HCT116 (cell line): ENCODE data around the gene ANKRD22.
A peak's percentile ranks its signal among the peaks of the same experiment; 100 is the strongest.

Experiments used
- EZH2 ChIP-seq: fragments of 200-600 bp; sonication (generic); IDR thresholded peaks from 2 replicates; pipeline ENCODE4 v1.6.1; 2017; ENCODE audit warnings: antibody characterized with exemption, mixed run types
- EZH2phosphoT487 ChIP-seq: fragments of 200-600 bp; IDR thresholded peaks from 2 replicates; pipeline ENCODE4 v1.6.1; 2018; ENCODE audit warnings: antibody characterized with exemption, borderline replicate concordance
- JUND ChIP-seq: IDR thresholded peaks from 2 replicates; pipeline ENCODE4 v1.6.1; 2012
- POLR2A ChIP-seq: IDR thresholded peaks from 2 replicates; pipeline ENCODE4 v1.7.0; 2011; ENCODE audit warnings: borderline replicate concordance; ENCODE audit not compliant: insufficient read depth, insufficient read length; ENCODE audit errors: extremely low read depth
- POLR2AphosphoS5 ChIP-seq: IDR thresholded peaks from 2 replicates; pipeline ENCODE4 v1.6.1; 2011; ENCODE audit warnings: mild to moderate bottlenecking, low read depth, low read length, moderate library complexity
- RAD21 ChIP-seq: IDR thresholded peaks from 2 replicates; pipeline ENCODE4 v1.6.1; 2012; ENCODE audit warnings: low read depth, mild to moderate bottlenecking
- REST ChIP-seq: IDR thresholded peaks from 2 replicates; pipeline ENCODE4 v1.6.1; 2012; ENCODE audit warnings: low read depth
- SIN3A ChIP-seq: IDR thresholded peaks from 2 replicates; pipeline ENCODE4 v1.6.1; 2012; ENCODE audit warnings: low read depth
- TF ChIP-seq, protein P1 (sequence below), 3 experiments: fragments of 200-600 bp in 1 of 3; sonication (generic) in 1 of 3; IDR thresholded peaks in 2 of 3; conservative IDR thresholded peaks in 1 of 3; 2 replicates each; pipeline ENCODE4 v1.5.1; 2012 to 2017; ENCODE audit warnings: low read depth in 2 of 3, low read length in 2 of 3, antibody characterized with exemption in 1 of 3, borderline replicate concordance in 1 of 3, control low read depth in 1 of 3, mild to moderate bottlenecking in 1 of 3, mixed read lengths in 1 of 3, mixed run types in 1 of 3, moderate library complexity in 1 of 3; ENCODE audit not compliant: insufficient read depth in 1 of 3

- no peak for TF ChIP-seq POLR2AphosphoS5
- TF ChIP-seq, protein P1, sequence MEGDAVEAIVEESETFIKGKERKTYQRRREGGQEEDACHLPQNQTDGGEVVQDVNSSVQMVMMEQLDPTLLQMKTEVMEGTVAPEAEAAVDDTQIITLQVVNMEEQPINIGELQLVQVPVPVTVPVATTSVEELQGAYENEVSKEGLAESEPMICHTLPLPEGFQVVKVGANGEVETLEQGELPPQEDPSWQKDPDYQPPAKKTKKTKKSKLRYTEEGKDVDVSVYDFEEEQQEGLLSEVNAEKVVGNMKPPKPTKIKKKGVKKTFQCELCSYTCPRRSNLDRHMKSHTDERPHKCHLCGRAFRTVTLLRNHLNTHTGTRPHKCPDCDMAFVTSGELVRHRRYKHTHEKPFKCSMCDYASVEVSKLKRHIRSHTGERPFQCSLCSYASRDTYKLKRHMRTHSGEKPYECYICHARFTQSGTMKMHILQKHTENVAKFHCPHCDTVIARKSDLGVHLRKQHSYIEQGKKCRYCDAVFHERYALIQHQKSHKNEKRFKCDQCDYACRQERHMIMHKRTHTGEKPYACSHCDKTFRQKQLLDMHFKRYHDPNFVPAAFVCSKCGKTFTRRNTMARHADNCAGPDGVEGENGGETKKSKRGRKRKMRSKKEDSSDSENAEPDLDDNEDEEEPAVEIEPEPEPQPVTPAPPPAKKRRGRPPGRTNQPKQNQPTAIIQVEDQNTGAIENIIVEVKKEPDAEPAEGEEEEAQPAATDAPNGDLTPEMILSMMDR (IDR thresholded peaks at IDR 0.05 in 2 of 3, conservative IDR thresholded peaks at IDR 0.05 in 1 of 3; ENCODE audit: borderline replicate concordance in 1 of 3, insufficient read depth in 1 of 3, low read depth in 2 of 3, low read length in 2 of 3) = 0 out of 6 replicates have a peak, but pooled peaks of 1 of the 3 experiments have one; percentile 11
- TF ChIP-seq REST = no peak
- TF ChIP-seq RAD21 = no peak
- no peak; the same call in 1 of the 2 replicates for TF ChIP-seq SIN3A
- no peak for TF ChIP-seq POLR2A
- TF ChIP-seq JUND = no peak
- TF ChIP-seq EZH2phosphoT487 = no peak
- no peak for TF ChIP-seq EZH2
Observed at GRCh38 chr10:88852327-88852726, 683 bp upstream of the ANKRD22 start.
